Heart left ventricle (tissue), 16 donors: ENCODE data around the gene PCDH10. TPM values are rescaled to one million over a fixed set of nuclear protein-coding genes. Genes with fewer than 3 reads are reported as not detected.

Experiments
- ATAC-seq, 4 donors: fragments of 200-7000 bp; cut with Tn5 transposase; one replicate each; pipeline ENCODE4 v1.9.1; 2020 to 2022; ENCODE audit warnings: moderate library complexity in 4 of 4, mild to moderate bottlenecking in 3 of 4, moderate number of reproducible peaks in 1 of 4
- DNase-seq, 5 donors: peaks; one replicate each; pipeline ENCODE4 v3.0.0-alpha.2; 2020
- H3K27ac ChIP-seq, 12 donors: fragments of 200-600 bp; sonication (generic) in 4 of 12; one replicate each; pipeline versions ENCODE4 v1.5.0 to v1.8.0; 2016 to 2022; ENCODE audit warnings: mild to moderate bottlenecking in 2 of 12
- H3K27me3 ChIP-seq, 9 donors: fragments of 200-600 bp; sonication (generic) in 2 of 9; one replicate each; pipeline versions ENCODE4 v1.5.1 to v1.8.0; 2016 to 2022; ENCODE audit warnings: mild to moderate bottlenecking in 3 of 9
- H3K36me3 ChIP-seq, 9 donors: fragments of 200-600 bp; sonication (generic) in 2 of 9; one replicate each; pipeline versions ENCODE4 v1.5.0 to v1.8.0; 2018 to 2022; ENCODE audit warnings: mild to moderate bottlenecking in 2 of 9
- H3K4me1 ChIP-seq, 12 donors: fragments of 200-600 bp; sonication (generic) in 4 of 12; one replicate each; pipeline versions ENCODE4 v1.5.0 to v1.8.0; 2016 to 2022; ENCODE audit warnings: mild to moderate bottlenecking in 3 of 12
- H3K4me3 ChIP-seq, 12 donors: fragments of 200-600 bp; sonication (generic) in 4 of 12; one replicate each; pipeline versions ENCODE4 v1.5.0 to v1.8.0; 2017 to 2022; ENCODE audit warnings: mild to moderate bottlenecking in 9 of 12, moderate library complexity in 4 of 12
- H3K9me3 ChIP-seq, 12 donors: fragments of 200-600 bp; sonication (generic) in 4 of 12; one replicate each; pipeline versions ENCODE4 v1.5.0 to v1.8.0; 2016 to 2022; ENCODE audit warnings: mild to moderate bottlenecking in 1 of 12
- POLR2A ChIP-seq, 2 donors: fragments of 450-650 bp; IDR thresholded peaks; one replicate each; pipeline ENCODE4 v1.6.1; 2017; ENCODE audit warnings: antibody characterized with exemption in 2 of 2, mild to moderate bottlenecking in 2 of 2, moderate library complexity in 2 of 2
- WGBS, 4 donors: extraction: QIAGEN DNeasy Blood & Tissue Kit in 2 of 4; methylation state at CpG; one replicate each; pipeline versions ENCODE4 v1.1.5 to v1.1.7; 2013 to 2018; 5-methylcytosine and 5-hydroxymethylcytosine counted together
- intact Hi-C, 10 donors: fragments of 100-400 bp; cut with DNase I; formaldehyde crosslinking; loops; one replicate each; pipeline versions ENCODE4 v1.11.1 to v1.14.2; 2022
- polyA plus RNA-seq, 2 donors: library from polyadenylated mRNA; stranded (reverse); fragments of 200-250 nt; gene quantifications; one replicate each; pipeline ENCODE4 v1.2.3, GENCODE V29; 2013
- total RNA-seq, 9 donors: library from RNA; depleted of rRNA in 2 of 9; stranded (reverse); fragments of >200 nt in 2 of 9; fragmentation: NEBNext Ultra II Directional in 3 of 9; extraction: Animal tissue kit (Norgen Biotek cat#: 25700) in 3 of 9; gene quantifications; one replicate each; pipeline versions ENCODE4 v1.1.0 to v1.2.4, GENCODE V29; 2016 to 2023
- TF ChIP-seq, protein P1 (sequence below), 12 donors: fragments of 200-600 bp; sonication (generic) in 4 of 12; IDR thresholded peaks; one replicate each; pipeline versions ENCODE4 v1.5.0 to v1.8.0; 2018 to 2022; ENCODE audit warnings: antibody characterized with exemption in 12 of 12, mild to moderate bottlenecking in 5 of 12
- donor health status: ischemic (EF 13 %, LVEDD 7.1; RV severe dilation, severe dysfunction).
- donor health status: healthy with polysubstance abuse.
- donor health status: DM: no; HTN: yes; CAD: no.
- donor health status: DM: no; HTN: no; CAD: no.
- donor health status: ischemic (EF 25% LVEDD 6.9; RV normal size, moderate dysfunction).
- donor health status: ischemic (EF 25% LVEDD 5.7; RV mildly dilated, moderate dysfunction).
- donor health status: healthy.
- donor health status: DM: yes; HTN: yes; CAD: no.
- donor health status: ischemic (EF 35%, LVEDD 5.7; RV mildly dilated, moderate dysfunction).
- donor health status: nonischemic (EF 11% LVEDD 7.7; RV severe dilation, severe dysfunction).
- donor health status: DM: yes; HTN: yes; CAD: no.
- donor health status: PGD.
- donor health status: ischemic (EF 29% LVEDD 5.4; RV normal size, mild dysfunction).
- donor health status: nonischemic (EF 23%, LVEDD 6.1; RV moderate dilation, normal function).

Gene PCDH10
- total and polyA plus RNA-seq, 11 donors: under 0.01 to 0.48 (median 0.06) TPM; not detected in 2

GRCh38 chr4:133124746-133125145 lies 24.3 kb upstream of the PCDH10 start:
- no peak for DNase-seq
- Histone ChIP-seq H3K4me1 (no peaks in the 10 kb centered on the region), H3K36me3 (no peaks in the 10 kb centered on the region), H3K9me3 (no peaks in the 10 kb centered on the region), H3K27me3 (no peaks in the 10 kb centered on the region), H3K4me3 (no peak overlapping the region), H3K27ac (no peak overlapping the region)
- TF ChIP-seq, protein P1, sequence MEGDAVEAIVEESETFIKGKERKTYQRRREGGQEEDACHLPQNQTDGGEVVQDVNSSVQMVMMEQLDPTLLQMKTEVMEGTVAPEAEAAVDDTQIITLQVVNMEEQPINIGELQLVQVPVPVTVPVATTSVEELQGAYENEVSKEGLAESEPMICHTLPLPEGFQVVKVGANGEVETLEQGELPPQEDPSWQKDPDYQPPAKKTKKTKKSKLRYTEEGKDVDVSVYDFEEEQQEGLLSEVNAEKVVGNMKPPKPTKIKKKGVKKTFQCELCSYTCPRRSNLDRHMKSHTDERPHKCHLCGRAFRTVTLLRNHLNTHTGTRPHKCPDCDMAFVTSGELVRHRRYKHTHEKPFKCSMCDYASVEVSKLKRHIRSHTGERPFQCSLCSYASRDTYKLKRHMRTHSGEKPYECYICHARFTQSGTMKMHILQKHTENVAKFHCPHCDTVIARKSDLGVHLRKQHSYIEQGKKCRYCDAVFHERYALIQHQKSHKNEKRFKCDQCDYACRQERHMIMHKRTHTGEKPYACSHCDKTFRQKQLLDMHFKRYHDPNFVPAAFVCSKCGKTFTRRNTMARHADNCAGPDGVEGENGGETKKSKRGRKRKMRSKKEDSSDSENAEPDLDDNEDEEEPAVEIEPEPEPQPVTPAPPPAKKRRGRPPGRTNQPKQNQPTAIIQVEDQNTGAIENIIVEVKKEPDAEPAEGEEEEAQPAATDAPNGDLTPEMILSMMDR (IDR thresholded peaks at IDR 0.05): no peak
- no peak for TF ChIP-seq POLR2A (IDR thresholded peaks at IDR 0.05)
- no peak for ATAC-seq
- WGBS, 4 donors: 60 to 84% (median 78%) methylated on average over 1 of the region's 1 CpG
- intact Hi-C loops: no loop called here

DNA sequence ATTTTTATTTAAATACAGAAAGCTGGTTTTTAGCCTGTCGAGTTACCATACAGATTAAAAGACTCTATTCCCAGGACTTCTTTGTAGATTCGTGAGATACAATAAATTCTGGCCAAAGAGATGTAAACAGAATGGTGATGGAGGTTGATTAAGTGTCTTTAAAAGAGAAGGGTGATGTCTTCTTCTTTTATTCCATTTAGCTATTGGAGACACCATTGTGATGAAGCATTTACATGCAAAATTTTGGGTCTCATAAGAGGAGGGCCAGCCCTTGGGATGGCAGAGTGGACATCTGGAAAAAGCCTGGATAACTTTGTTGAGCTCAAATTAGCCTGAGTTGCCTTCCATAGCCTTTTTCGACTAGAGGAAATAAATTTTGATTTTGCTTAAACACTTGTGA lies 21.6 kb upstream of the PCDH10 start:
- Histone ChIP-seq H3K27ac (no peak overlapping the region), H3K27me3 (peaks cover 0 to 2% (median 0%) of the 10 kb centered on the region in 9 donors), H3K9me3 (no peaks in the 10 kb centered on the region), H3K4me1 (no peaks in the 10 kb centered on the region), H3K4me3 (no peak overlapping the region), H3K36me3 (no peaks in the 10 kb centered on the region)
- intact Hi-C loops: no loop called here
- ATAC-seq: no peak
- WGBS, 4 donors: 70 to 78% (median 75%) methylated on average over 3 of the region's 3 CpGs
- DNase-seq: no peak
- no peak for TF ChIP-seq POLR2A (IDR thresholded peaks at IDR 0.05)
- TF ChIP-seq, protein P1 (IDR thresholded peaks at IDR 0.05): no peak

- no peaks in the 10 kb centered on the region for H3K4me1 ChIP-seq
- no peak overlapping the region for H3K27ac ChIP-seq
- peaks cover 0 to 3% (median 0%) of the 10 kb centered on the region in 9 donors for H3K27me3 ChIP-seq
- H3K36me3 ChIP-seq: no peaks in the 10 kb centered on the region
- no peak for TF ChIP-seq POLR2A (IDR thresholded peaks at IDR 0.05)
- DNase-seq (no peak), ATAC-seq (no peak)
- no peak overlapping the region for H3K4me3 ChIP-seq
- intact Hi-C loops: no loop called here
- H3K9me3 ChIP-seq: no peaks in the 10 kb centered on the region
Observed at GRCh38 chr4:133129237-133129636, 19.9 kb upstream of the PCDH10 start.

GRCh38 chr4:133130171-133130570 lies 18.9 kb upstream of the PCDH10 start:
- H3K4me3 ChIP-seq: no peak overlapping the region
- H3K9me3 ChIP-seq: no peaks in the 10 kb centered on the region
- ATAC-seq: no peak
- WGBS, 4 donors: 59 to 66% (median 63%) methylated on average over 2 of the region's 2 CpGs
- intact Hi-C loops: no loop called here
- no peak overlapping the region for H3K27ac ChIP-seq
- no peak for TF ChIP-seq POLR2A (IDR thresholded peaks at IDR 0.05)
- TF ChIP-seq, protein P1 (IDR thresholded peaks at IDR 0.05): no peak
- no peak for DNase-seq
- no peaks in the 10 kb centered on the region for H3K4me1 ChIP-seq
- H3K36me3 ChIP-seq: no peaks in the 10 kb centered on the region
- H3K27me3 ChIP-seq: peaks cover 0 to 3% (median 0%) of the 10 kb centered on the region in 9 donors

DNA sequence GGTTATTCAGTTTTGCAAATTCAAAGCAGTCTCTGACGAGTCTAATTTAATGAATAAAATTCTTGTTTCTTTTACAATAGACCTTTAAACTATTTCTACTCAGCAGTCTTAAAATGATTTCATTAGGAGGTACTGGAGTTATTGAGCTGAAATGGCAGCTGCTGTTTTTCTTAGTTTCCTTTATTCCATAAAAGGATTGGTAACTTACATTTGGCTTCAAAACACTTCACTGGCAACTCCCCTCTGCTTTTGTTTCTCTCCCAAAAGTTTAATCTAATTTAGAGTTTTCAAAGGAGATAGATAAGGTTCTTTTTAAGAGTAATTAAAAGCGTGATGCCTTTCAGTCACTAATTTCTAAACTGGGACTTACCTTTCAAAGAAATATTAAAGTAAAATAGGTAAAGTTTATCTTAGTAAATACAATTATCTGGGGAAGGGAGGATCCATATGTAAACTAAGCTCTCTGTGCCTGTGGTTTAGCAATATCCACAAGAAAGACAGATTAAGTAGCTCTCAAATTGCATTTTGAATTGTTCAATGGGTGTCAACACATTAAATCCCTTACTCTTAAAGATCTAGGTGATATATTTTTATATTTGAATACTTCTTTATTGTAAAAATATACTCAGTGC lies 17.1 kb upstream of the PCDH10 start:
- ATAC-seq: no peak
- TF ChIP-seq POLR2A (IDR thresholded peaks at IDR 0.05): no peak
- TF ChIP-seq, protein P1 (IDR thresholded peaks at IDR 0.05): no peak

More for the DNA sequence above, 17.1 kb upstream of the PCDH10 start:
- Histone ChIP-seq H3K36me3 (no peaks in the 10 kb centered on the region), H3K27me3 (peaks cover 0 to 3% (median 0%) of the 10 kb centered on the region in 9 donors), H3K9me3 (no peaks in the 10 kb centered on the region), H3K4me1 (no peaks in the 10 kb centered on the region), H3K27ac (no peak overlapping the region), H3K4me3 (no peak overlapping the region)
- intact Hi-C loops: no loop called here
- DNase-seq: no peak
- 40 to 55% (median 47%) methylated on average over 2 of the region's 2 CpGs for WGBS, 4 donors
